8988T (cell line): ENCODE data around the gene DKKL1.
A peak's percentile ranks its signal among the peaks of the same experiment; 100 is the strongest.
"Not testable (repeated sequence)": the region's sequence is repeated elsewhere in the genome, so short reads cannot be mapped to it uniquely, and the experiment has no call there.

Source experiments
- DNase-seq: peaks from one replicate; pipeline ENCODE4 v3.0.0; 2011

The DKKL1 gene

DNA sequence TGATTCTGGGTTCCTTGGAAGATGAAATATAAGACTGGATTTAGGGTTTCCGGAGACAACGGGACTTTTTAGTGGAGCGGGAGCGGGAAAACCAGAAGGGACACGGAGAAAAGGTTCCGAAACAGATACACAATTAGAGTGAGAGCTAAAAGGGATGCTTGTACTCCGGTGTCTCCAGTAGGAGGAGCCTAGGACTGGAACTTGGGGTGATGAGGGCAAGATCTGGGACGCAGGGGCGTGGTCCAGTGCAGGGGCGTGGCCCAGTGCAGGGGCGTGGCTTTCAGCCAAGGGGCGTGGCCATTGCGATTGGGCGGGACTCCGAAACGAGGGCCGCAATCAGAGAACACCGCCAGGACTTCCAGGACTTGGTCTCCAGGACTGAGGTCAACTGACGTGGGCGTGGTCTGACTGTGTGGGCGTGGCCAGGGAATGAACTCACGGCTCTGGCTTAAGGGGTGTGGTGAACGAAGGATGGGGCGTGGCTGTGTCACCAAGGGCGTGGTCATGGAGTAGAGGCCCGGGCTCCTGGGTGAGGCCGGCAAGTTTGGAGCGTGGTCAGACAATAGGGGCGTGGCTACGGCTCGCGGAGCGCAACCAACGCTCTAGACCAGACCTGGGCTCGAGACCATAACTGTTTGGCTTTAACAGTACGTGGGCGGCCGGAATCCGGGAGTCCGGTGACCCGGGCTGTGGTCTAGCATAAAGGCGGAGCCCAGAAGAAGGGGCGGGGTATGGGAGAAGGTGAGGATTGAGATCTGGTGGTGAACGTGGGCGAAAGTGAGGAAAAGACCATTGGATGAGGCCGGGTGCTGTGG, at the start of gene DKKL1:
Gene DKKL1 (plus strand): TSS at position 610 of the 815 bp plus-strand sequence. CDS start 122 bp downstream, at position 732.
- DNase-seq: peak; percentile 75

- DNase-seq: no peak
Measured at GRCh38 chr19:49315111-49315510, 48.6 kb upstream of the DKKL1 start.

GRCh38 chr19:49316284-49316683, 47.4 kb upstream of the DKKL1 start:
- no peak for DNase-seq

GRCh38 chr19:49318296-49318695, 45.4 kb upstream of the DKKL1 start:
- DNase-seq: no peak

DNA sequence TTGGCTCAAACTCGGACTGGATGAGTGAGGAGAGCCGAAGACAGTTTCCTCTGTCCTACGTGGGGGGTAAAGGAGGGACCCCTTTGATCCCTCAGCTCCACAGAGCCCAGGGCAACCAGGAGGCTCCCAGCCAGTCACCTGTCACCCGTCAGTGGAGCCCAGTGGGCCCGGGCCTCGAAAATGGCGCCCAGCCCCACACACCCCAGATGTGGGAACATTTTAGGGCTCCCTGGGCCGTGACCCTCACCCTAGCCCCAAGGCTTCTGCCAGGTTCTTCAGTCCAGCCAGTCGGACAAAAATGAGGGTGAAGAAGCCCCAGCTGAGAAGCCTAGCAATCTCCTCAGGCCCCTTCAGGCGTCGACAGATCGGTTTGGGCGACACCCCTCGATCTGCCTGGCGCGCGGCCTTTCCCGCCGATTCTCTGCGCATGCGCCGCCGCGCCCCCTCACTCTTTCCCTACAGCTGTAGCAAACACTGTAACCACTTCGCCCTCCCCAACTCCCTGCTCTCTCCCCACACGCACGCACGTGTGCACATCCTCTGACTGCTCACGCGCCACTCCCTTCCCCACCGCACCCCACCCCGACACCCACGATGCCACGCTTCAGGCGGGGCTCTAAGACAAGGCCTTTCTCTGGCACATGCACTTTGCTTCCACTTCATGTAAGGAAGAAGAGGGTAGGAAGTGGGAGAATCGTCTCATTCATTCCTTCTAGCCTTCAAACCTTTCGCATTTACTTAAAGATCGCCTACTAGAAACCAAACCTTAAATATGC, 38.7 kb upstream of the DKKL1 start, which contains the start of gene SLC6A16:
Gene SLC6A16 (minus strand): TSS at position 391 of the 776 bp plus-strand sequence. CDS start 13,844 bp downstream, outside the sequence.
- DNase-seq: no peak

DNA sequence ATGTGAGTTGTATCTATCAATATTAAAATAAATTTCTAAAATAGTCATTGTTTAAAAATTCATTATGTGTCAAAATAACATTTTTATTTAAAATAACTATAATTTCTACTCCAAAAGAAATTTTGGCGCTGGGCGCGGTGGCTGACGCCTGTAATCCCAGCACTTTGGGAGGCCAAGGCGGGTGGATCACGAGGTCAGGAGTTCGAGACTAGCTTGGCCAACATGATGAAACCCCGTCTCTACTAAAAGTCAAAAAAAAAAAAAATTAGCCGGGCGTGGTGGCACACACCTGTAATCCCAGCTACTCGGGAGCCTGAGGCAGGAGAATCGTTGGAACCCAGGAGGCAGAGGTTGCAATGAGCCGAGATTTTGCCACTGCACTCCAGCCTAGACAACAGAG, 37.9 kb upstream of the DKKL1 start:
- not testable (repeated sequence) for DNase-seq

GRCh38 chr19:49326165-49326704, 37.4 kb upstream of the DKKL1 start:
- DNase-seq: no peak

DNA sequence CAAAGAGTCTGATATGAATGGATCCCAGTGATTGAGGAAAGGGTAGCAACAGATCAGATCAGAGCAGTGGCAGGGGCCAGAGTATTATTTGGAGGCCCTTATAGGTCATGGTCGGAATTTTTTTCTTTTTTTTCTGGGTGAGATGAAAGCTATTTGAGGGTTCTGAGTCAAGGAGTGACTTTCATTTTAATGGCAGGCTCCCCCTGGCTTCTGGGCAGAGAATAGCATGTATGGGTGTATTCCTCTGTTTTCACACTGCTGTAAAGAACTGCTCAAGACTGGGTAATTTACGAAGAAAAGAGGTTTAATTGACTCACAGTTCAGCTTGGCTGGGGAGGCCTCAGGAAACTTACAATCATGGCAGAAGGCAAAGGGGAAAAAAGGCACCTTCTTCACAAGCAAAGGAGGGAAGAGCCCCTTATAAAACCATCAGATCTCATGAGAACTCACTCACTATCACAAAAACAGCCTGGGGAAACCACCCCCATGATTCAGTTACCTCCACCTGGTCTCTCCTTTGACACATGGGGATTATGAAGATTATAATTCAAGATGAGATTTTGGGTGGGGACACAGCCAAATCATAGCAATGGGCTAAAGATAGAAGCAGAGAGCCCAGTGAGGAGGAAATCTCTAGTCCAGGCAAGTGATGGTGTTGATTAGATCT, 35.7 kb upstream of the DKKL1 start:
- no peak for DNase-seq

- DNase-seq: no peak
Measured at GRCh38 chr19:49328741-49329140, 34.9 kb upstream of the DKKL1 start.

DNA sequence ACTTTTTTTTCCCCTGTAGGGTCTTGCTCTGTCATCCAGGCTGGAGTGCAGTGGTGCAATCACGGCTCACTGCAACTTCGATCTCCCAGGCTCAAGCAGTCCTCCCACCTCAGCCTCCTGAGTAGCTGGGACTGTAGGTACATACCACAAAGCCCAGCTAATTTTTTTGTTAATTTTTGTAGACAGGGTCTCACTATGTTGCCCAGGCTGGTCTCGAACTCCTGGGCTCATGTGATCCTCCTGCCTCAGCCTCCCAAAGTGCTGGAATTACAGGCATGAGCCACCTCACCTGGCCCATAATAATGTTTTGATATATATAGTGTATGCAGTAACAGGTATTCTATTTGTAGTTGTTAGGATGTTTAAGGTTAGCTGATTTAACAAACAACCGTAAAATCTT, 32.5 kb upstream of the DKKL1 start:
- not testable (repeated sequence) for DNase-seq

GRCh38 chr19:49331616-49332055, 32.0 kb upstream of the DKKL1 start:
- no peak for DNase-seq

GRCh38 chr19:49332691-49333417, 30.8 kb upstream of the DKKL1 start:
- not testable (repeated sequence) for DNase-seq

DNA sequence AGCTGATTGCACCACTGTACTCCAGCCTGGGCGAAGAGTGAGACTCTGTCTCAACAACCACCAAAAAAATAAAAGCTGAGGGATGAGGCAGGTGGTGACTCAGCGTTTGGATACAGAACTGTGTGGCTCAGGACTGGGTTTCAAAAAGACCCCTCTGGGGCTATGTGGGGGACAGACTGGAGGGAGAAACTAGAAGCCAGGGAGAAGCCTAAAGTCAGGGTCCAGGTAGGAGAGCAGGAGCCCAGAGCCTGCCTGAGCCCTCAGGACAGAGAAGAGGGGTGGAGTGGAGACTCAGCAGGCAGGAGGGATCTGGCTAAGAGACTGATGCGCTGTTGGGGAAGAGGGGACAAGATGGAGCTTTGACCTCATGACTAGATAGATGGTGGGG, 30.3 kb upstream of the DKKL1 start:
- DNase-seq: no peak

DNA sequence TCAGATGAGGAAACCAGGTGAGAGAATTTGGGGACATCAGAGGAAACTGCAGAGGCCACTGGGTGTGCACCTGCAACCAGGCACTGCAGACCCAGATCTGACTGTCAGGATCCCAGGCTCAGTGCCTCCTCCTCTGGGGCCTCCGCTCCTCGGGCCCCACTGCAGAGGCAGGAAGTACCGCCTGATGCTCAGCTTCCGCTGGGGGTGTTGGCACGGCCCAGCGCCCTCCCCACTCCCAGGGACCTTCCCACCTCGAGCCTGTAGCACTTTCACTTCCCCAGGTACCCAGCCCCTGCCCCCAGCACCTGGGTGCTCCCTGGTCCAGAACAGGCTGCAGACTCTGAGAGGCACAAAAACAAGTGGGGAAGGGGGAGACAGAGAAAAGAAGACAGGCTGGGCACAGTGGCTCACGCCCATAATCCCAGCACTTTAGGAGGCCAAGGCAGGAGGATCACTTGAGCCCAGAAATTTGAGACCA, 29.8 kb upstream of the DKKL1 start:
- no peak for DNase-seq

DNA sequence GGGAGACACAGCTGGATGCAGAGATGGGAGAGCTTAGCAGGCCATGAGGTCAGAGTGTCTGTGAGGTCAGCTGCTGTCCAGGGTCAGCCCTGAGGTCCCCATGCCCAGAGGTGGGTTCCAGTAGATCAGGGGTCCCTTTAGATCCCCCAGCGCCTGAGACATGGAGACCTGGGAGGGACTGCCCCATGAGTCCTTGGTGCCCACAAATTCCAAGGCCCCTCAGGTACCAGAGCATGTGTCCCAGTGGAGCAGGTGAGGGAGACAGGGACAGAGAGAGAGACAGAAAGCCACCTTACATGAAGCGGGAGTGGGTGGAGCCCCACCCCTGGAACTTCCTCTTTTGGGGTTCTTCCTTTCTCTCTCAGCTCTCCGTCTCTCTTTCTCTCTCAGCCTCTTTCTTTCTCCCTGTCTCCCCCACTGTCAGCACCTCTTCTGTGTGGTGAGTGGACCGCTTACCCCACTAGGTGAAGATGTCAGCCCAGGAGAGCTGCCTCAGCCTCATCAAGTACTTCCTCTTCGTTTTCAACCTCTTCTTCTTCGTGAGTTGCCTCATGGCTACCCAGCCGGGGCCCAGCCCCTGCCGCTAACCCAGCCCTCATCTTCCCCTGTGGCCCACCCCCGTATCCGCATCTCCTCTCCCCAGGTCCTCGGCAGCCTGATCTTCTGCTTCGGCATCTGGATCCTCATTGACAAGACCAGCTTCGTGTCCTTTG, 28.4 kb upstream of the DKKL1 start, which contains the start of gene CD37:
Gene CD37 (plus strand): TSS at position 336 of the 713 bp plus-strand sequence. CDS start 135 bp downstream, at position 471.
- DNase-seq: no peak

DNA sequence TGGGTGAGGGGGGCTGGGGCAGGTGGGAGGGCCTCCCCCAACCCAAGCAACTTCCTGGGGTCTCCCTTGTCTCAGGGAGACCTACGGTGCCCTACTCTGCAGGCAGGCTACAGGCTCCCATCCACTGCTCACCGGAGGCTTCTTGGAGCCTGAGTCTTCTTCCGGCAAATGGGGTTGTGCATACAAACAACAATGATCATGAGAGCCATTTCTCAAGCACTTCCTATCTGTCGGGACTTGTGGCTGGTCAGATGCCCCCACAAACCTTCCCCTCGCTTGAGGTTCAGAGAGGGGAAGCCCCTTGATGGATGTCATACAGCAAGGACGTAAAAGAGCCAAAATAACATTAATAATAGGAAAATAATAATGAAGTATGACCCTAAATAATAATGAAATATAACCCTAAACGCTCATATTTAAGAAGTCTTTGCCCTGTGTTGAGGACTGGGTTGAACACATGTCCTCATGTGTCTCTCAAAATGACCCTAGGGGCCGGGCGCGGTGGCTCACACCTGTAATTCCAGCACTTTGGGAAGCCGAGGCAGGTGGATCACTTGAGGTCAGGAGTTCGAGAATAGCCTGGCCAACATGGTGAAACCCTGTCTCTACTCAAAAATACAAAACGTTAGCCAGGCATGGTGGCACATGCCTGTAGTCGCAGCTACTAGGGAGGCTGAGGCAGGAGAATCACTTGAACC, 27.7 kb upstream of the DKKL1 start:
- no peak for DNase-seq

GRCh38 chr19:49336482-49337266, 27.0 kb upstream of the DKKL1 start:
- no peak for DNase-seq

- no peak for DNase-seq
Measured at GRCh38 chr19:49337267-49338022, 26.2 kb upstream of the DKKL1 start.
